Central memory CD8-positive, alpha-beta T cell (primary cell): Measurements from ENCODE around the gene WASL.
"Not testable (repeated sequence)": the region's sequence is repeated elsewhere in the genome, so short reads cannot be mapped to it uniquely, and the experiment has no call there.

ENCODE experiments used
- ATAC-seq: fragments of 150-1000 bp; cut with Tn5 transposase; replicated peaks from 2 replicates; pipeline ENCODE4 v1.10.0; 2022; ENCODE audit warnings: mild to moderate bottlenecking, moderate FRiP score, moderate number of reproducible peaks; ENCODE audit not compliant: poor library complexity, severe bottlenecking; ENCODE audit errors: extremely low read depth
- DNase-seq, 2 donors: peaks; one replicate each; pipeline ENCODE4 v3.0.0; 2021; ENCODE audit warnings: low spot score in 2 of 2
- H3K27ac Mint-ChIP-seq: one replicate; pipeline ENCODE4 v1.8.0; 2022; ENCODE audit warnings: low read depth, mild to moderate bottlenecking, moderate library complexity, mixed read lengths
- H3K27me3 Mint-ChIP-seq: one replicate; pipeline ENCODE4 v1.8.0; 2022; ENCODE audit warnings: mixed read lengths
- H3K36me3 Mint-ChIP-seq: one replicate; pipeline ENCODE4 v1.8.0; 2022; ENCODE audit warnings: mild to moderate bottlenecking, moderate library complexity, mixed read lengths; ENCODE audit not compliant: insufficient read depth
- H3K4me1 Mint-ChIP-seq: one replicate; pipeline ENCODE4 v1.8.0; 2022; ENCODE audit warnings: mixed read lengths
- H3K4me3 Mint-ChIP-seq: one replicate; pipeline ENCODE4 v1.8.0; 2022; ENCODE audit warnings: mild to moderate bottlenecking, moderate library complexity, mixed read lengths
- H3K9me3 Mint-ChIP-seq: one replicate; pipeline ENCODE4 v1.8.0; 2022; ENCODE audit warnings: mixed read lengths

WASL gene

DNA sequence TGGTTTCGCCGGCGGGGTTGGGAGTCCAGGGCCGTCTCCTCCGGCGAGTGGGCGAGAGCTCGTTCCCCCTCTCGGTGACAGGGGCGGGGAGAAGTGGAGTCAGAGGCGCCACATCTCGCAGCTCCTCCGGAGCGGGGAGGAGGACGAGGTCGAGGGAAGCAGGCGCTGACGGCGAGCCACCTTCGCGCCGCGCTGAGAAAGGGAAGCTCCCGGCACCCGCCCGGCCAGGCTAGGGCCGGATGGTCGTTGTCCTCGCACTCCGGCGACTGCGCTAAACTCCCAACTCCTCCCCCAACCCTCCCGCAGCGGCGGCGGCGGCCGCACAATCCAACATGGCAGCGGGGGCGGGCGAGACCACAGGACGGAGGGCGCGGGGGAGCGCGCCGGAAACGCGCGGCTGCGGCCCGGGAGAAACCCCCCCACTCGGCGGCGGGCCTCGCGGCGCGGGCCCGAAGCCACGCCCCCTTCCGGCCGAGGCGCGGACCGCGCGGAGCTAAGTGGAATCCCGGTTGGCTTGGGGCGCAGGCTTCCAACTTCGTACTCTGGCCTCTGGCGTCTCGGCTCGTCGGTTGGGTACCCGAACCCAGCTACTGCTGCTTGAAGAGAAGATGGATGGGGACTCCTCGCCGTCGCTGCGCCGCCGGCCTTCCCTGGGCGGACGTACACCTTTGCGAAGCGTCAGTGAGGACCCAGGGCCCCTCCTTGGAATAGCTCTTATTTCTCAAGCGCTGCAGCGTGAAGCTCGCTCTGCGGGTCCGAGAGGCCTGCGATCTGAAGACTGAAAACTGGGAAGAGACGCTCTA, at the start of gene WASL:
Gene WASL (minus strand): TSS at position 270 of the 803 bp plus-strand sequence. CDS start 269 bp downstream, at position 1.
- H3K27me3 Mint-ChIP-seq: no peaks in the 10 kb centered on the region
- ATAC-seq (peak; percentile 79), DNase-seq (peak; percentile 81 to 82)
- H3K27ac Mint-ChIP-seq: peak within 1 kb of the TSS; percentile 92
- H3K4me3 Mint-ChIP-seq: peak within 1 kb of the TSS; percentile 91
- no peaks in the 10 kb centered on the region for H3K9me3 Mint-ChIP-seq
- peaks cover 45% of the 10 kb centered on the region for H3K4me1 Mint-ChIP-seq
- peaks cover 15% of the 10 kb centered on the region for H3K36me3 Mint-ChIP-seq

DNA sequence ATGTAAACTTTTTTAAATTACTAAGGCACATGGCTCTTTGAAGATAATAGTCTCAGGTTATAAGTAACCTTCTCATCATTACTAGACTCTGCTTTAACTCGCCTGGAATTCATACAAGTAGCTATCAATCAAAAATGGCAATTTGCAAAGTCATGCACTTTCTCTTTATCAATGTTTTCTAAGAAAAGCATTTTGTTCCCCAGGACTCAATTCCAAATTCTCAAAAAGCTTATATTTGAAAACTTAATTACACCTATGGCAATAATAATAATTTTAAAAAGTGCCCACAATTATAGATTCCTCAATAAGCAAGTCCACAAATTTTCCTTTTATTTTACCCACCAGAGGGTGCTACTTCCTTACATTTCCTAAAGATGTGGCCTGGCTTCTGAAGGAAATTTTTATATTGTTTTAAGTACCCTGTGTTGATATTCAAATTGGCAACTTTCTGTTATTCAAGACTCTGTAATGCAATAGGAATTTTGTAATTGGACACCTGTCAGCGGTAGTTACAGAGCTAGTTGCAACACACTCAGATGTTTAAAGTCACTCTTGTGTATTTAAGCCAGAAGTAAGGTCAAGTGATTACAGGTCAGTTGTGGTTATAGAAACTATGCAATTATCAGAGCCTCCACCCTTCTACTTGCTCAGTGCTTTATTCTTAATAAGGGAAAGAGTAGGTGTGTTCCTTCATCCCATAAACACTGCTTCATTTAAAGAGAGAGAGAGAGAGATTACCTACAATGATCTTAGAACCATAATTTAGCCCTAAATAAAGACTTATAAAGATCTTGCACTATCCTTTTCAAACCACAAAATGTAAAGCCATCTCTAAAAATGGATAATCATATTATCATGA, 49.1 kb upstream of the WASL start:
- H3K9me3 Mint-ChIP-seq: no peaks in the 10 kb centered on the region
- no peaks in the 10 kb centered on the region for H3K36me3 Mint-ChIP-seq
- ATAC-seq (no peak), DNase-seq (no peak)
- H3K27ac Mint-ChIP-seq: no peak overlapping the region
- H3K27me3 Mint-ChIP-seq: no peaks in the 10 kb centered on the region
- no peaks in the 10 kb centered on the region for H3K4me1 Mint-ChIP-seq
- no peak overlapping the region for H3K4me3 Mint-ChIP-seq

DNA sequence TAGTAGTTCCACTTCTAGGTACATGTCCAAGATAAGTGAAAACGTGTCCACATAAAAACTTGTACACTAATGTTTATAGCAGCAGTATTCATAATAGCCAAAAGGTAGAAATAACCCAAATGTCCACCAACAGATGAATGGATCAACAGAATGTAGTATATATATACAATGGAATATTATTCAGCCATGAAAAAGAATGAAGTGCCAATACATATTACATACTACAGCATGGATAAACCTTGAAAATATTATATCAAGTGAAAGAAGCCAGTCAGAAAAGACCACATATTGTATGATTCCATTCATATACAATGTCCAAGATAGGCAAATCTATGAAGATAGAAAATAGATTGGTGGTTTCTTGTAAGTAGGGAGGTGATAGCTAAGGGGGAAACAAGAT, 47.8 kb upstream of the WASL start:
- ATAC-seq (no peak), DNase-seq (no peak)
- H3K36me3 Mint-ChIP-seq: no peaks in the 10 kb centered on the region
- H3K4me1 Mint-ChIP-seq: no peaks in the 10 kb centered on the region
- H3K4me3 Mint-ChIP-seq: no peak overlapping the region
- H3K27me3 Mint-ChIP-seq: no peaks in the 10 kb centered on the region
- H3K9me3 Mint-ChIP-seq: no peaks in the 10 kb centered on the region
- no peak overlapping the region for H3K27ac Mint-ChIP-seq

DNA sequence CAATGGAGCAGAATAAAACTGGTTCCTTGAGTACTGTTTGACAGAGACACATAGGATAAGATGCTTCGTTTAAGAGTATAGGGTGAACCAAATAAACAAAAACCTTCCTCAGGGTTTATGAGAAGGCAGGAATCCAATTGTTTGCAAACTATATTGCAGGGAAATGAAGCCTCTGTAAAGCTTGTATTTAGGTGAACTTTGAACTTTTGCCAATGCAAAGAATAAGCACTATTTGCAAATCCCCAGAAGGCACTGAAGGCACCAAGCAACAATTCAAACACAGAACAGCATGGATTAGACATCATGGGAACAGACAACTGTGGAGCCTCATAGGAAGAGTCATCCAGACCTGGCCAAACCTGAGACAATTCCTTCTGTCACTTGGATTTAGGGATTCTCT, 47.1 kb upstream of the WASL start:
- ATAC-seq: no peak
- Mint-ChIP-seq H3K4me1 (no peaks in the 10 kb centered on the region), H3K9me3 (no peaks in the 10 kb centered on the region), H3K27ac (no peak overlapping the region), H3K36me3 (no peaks in the 10 kb centered on the region), H3K4me3 (no peak overlapping the region), H3K27me3 (no peaks in the 10 kb centered on the region)
- DNase-seq: no peak

DNA sequence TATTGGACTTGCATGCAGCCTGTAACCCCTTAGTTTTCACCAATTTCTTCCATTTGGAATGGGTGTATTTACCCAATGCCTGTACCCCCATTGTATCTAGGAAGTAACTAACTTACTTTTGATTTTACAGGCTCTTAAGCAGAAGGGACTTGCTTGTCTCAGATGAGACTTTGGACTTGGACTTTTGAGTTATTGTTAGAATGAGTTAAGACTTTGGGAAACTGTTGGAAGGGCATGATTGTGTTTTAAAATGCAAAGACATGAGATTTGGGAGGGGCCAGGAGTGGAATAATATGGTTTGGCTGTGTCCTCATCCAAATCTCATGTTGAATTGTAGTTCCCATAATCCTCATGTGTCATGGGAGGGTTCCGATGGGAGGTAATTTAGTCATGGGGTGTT, 46.3 kb upstream of the WASL start:
- H3K4me3 Mint-ChIP-seq, DNase-seq, H3K9me3 Mint-ChIP-seq, H3K27ac Mint-ChIP-seq, H3K4me1 Mint-ChIP-seq, H3K27me3 Mint-ChIP-seq, ATAC-seq, H3K36me3 Mint-ChIP-seq: not testable (repeated sequence)

DNA sequence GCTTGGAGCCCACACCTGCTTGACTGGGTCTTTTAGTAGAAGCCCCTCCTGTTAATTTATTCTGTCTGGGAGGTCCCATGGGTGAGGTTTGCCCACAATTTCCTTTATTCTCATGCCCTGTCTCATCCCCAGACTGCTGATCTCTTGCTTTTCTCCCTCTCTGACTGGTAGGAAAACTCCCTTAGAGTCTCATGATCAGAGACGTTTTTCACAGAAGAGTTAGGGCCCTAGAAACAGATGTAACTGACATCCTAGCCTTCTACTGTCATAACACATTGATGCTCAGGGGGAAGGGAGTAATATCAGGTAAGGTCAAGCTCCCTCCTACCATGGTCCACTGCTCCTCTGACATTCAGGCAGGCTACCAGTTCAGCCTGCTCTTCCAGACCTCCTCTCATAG, 43.7 kb upstream of the WASL start:
- Mint-ChIP-seq H3K27me3 (no peaks in the 10 kb centered on the region), H3K4me1 (no peaks in the 10 kb centered on the region), H3K27ac (no peak overlapping the region), H3K9me3 (no peaks in the 10 kb centered on the region), H3K4me3 (no peak overlapping the region), H3K36me3 (no peaks in the 10 kb centered on the region)
- ATAC-seq: no peak
- no peak for DNase-seq

DNA sequence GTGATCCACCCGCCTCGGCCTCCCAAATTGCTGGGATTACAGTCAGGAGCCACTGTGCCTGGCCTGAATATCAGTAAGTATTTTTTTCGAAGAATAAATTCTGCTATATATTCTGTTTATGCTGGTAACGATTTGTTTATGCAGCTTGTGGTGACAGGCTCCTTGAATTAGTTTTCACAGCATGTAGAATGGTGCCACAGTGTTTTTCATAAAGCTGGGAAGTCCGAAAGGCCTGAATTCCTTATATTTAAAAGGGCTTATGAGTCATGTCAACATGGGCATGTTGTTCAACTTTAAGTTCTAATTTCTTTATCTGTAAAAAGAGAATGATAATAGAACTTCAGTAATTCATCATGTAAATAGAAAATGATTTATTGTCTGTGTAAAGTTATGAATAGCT, 42.2 kb upstream of the WASL start:
- Mint-ChIP-seq H3K27me3 (no peaks in the 10 kb centered on the region), H3K4me3 (no peak overlapping the region), H3K27ac (no peak overlapping the region), H3K4me1 (no peaks in the 10 kb centered on the region), H3K36me3 (no peaks in the 10 kb centered on the region), H3K9me3 (no peaks in the 10 kb centered on the region)
- DNase-seq: no peak
- no peak for ATAC-seq

DNA sequence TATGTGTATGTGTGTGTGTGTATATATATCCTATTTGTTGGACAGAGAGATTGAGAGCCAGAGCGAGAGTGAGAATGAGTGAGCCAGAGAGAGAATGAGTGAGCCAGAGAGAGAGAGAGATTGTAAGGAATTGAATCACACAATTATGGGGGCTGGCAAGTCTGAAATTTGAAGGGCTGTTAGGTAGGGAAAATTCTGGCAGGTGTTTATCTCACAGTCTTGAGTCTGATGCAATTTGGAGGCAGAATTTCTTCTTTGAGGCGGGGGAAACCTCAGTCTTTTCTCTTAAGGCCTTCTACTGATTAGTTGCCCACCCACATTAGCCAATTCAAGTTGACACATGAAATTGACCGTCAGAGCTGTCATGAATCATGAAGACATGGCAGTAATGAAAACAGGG, 41.0 kb upstream of the WASL start:
- Mint-ChIP-seq H3K9me3 (no peaks in the 10 kb centered on the region), H3K4me1 (no peaks in the 10 kb centered on the region), H3K36me3 (no peaks in the 10 kb centered on the region), H3K27me3 (no peaks in the 10 kb centered on the region), H3K4me3 (no peak overlapping the region), H3K27ac (no peak overlapping the region)
- DNase-seq (no peak), ATAC-seq (no peak)

DNA sequence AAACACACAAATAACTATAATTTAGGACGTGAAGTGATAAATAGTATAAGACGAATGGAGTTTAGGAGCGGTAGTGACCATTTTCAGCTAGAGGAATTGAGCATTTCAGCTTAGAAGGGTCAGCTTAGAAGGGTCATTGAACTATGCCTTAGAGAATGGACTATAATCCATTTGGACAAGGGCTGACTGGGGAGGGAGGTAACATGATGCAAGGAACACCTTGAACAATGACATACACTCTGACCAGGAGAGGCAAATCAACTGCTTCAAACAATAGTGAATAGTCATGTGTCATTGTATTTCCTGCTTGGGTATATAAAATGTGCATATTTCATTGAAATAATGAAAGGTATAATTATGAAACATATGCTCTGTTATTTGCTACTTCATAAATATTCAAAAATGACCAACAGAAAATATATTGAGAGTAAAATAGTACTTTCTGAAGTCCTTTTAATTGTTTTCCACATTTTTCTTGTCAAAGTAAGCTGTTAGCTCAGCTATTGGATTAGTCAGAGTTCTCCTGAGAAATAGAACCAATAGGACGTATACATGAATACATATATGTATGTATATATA, 40.5 kb upstream of the WASL start:
- Mint-ChIP-seq H3K9me3 (no peaks in the 10 kb centered on the region), H3K36me3 (no peaks in the 10 kb centered on the region), H3K4me3 (no peak overlapping the region), H3K4me1 (no peaks in the 10 kb centered on the region), H3K27ac (no peak overlapping the region), H3K27me3 (no peaks in the 10 kb centered on the region)
- no peak for DNase-seq
- no peak for ATAC-seq

DNA sequence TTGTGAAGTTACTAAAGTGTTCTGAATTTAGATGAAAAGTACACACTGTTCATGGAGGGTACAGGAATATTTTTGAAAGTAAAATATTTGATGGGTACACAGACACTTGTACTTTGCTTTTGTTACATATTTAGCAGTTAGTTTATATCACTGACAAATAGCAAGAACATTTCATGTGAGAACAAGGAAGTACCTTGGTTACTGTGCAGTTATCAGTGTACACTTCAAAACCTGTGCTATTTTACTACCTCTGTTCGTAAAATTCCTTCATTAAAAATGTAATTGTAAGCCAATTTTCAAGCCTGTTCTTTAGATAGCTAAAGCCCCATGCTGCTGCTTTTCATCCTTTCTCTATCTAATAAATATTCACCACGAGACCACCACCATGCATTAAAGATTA, 39.8 kb upstream of the WASL start:
- DNase-seq (no peak), ATAC-seq (no peak)
- H3K27ac Mint-ChIP-seq: no peak overlapping the region
- no peaks in the 10 kb centered on the region for H3K4me1 Mint-ChIP-seq
- H3K9me3 Mint-ChIP-seq: no peaks in the 10 kb centered on the region
- no peaks in the 10 kb centered on the region for H3K36me3 Mint-ChIP-seq
- H3K4me3 Mint-ChIP-seq: no peak overlapping the region
- H3K27me3 Mint-ChIP-seq: no peaks in the 10 kb centered on the region

DNA sequence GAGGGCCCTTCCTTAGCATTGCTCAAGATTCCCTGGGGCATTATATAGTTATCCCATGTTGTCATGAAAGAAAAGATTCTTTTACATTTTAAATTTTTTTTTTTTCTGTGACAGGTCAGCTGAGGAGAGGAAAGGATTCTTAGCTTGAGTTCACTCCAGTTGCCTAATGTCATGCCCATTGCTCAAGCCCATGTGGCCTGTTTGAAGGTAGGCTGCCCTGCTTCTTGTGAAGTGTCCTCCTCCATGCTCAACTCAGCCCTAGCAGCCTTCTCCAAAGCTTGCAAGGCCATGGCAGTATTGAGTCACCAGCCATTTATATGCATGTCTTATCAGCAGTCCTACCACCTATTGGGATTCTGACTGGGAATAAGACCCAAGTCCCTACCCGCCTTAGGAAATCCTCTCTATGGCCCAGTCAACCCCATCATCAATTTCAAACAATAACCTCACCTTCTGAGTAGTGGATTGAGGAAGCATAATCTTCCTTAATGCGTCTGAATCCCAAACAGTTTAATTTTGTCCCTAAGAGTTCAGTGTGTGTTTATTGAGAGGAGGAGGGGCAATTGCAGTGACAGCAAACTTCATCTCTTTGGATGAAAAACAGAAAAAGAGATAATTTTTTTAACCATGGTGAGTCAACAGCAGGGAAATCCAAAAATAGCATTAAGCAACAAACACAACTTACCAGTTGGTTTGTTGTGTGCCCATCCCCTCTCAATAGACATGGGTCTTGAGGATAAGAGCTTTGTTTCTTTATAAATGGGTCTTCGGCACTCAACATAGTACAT, 38.6 kb upstream of the WASL start:
- H3K4me1 Mint-ChIP-seq: no peaks in the 10 kb centered on the region
- no peaks in the 10 kb centered on the region for H3K9me3 Mint-ChIP-seq
- H3K27me3 Mint-ChIP-seq: peaks cover 1% of the 10 kb centered on the region
- DNase-seq: no peak
- no peaks in the 10 kb centered on the region for H3K36me3 Mint-ChIP-seq
- H3K4me3 Mint-ChIP-seq: no peak overlapping the region
- no peak for ATAC-seq
- no peak overlapping the region for H3K27ac Mint-ChIP-seq

DNA sequence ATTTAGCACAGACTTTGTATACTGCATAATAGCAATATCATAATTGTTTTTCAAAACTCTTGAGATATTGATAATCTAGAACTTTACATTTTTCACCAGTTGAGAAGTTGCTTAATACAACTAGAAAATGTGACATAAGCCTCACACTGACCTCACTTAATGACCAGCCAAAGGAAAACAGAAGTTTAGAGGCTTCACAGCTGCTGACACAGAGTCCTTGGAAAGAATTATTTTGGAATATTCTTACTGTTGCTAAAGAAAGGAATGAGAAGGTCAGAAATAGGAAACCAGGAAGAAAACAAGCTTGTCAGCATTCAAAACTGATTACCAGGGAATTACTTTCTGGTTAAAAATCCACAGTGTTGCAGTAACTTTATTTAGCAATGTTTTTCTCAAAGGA, 35.5 kb upstream of the WASL start:
- no peak for ATAC-seq

More for the DNA sequence above, 35.5 kb upstream of the WASL start:
- DNase-seq: no peak
- Mint-ChIP-seq H3K27me3 (peaks cover 25% of the 10 kb centered on the region), H3K36me3 (no peaks in the 10 kb centered on the region), H3K27ac (no peak overlapping the region), H3K9me3 (no peaks in the 10 kb centered on the region), H3K4me1 (no peaks in the 10 kb centered on the region), H3K4me3 (no peak overlapping the region)
